GM21619 (cell line): ENCODE measurements around the gene HIF1A.

ENCODE experiments used
- ATAC-seq: cut with Tn5 transposase; IDR thresholded peaks from one replicate; pipeline ENCODE4 v1.9.1; 2021; ENCODE audit not compliant: unreplicated experiment

The HIF1A gene

DNA sequence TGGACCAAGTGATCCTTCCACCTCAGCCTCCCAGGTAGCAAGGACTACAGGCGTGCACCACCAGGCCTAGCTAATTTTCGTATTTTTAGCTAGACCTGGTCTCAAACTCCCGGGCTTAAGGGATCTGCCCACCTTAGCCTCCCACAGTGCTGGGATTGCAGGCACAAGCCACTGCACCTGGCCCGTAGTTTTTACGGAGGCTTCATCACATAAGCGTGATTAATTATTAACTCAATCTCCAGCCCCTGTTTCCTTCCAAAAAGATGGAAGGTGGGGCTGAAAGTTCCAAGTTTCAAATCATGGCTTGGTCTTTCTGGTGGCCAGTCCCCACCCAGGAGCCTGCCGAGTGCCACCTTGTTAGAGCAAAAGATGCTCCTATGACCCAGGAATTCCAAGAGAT, 22.5 kb upstream of the HIF1A start:
- no peak for ATAC-seq

GRCh38 chr14:61673305-61673704, 22.0 kb upstream of the HIF1A start:
- ATAC-seq = no peak

GRCh38 chr14:61675291-61675690, 20.0 kb upstream of the HIF1A start:
- ATAC-seq = no peak

DNA sequence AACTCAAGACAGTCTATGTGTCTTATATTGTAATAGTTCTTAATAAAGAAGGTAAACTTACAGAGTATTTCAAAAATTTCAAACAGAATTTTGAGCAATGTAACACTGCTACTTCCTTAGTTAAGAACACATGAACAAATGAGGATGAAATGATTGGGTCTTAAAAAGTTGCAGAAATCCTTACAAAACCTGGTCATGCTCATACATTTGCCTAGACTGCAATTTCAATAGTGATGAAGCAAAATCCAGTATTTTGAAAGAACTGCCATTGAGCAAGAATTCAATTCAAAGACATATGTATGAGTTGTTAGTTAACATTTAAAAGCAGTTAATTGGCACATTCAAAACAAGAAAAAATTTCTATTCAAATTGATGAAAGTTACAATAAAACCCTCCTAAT, 17.8 kb upstream of the HIF1A start:
- no peak for ATAC-seq

GRCh38 chr14:61678975-61679374, 16.3 kb upstream of the HIF1A start:
- ATAC-seq = no peak

GRCh38 chr14:61681413-61681812, 13.9 kb upstream of the HIF1A start:
- ATAC-seq = no peak

- no peak for ATAC-seq
Measured at GRCh38 chr14:61683108-61683507, 12.2 kb upstream of the HIF1A start.

DNA sequence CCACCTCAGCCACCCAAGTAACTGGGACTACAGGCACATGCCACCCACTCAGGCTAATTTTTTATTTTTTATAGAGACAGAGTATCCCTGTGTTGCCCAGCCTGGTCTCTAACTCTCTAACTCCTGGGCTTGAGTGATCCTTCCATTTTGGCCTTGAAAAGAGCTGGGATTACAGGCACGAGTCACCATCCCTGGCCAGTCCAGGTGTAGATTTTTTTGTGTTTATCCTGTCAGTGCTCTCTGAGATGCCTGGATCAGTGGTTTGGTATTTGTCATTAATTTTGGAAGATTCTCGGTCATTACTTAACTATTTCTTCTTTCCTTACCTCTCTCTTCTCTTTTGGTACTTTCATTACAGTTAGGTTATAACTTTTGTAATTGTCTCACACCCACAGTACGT, 5.3 kb upstream of the HIF1A start:
- ATAC-seq = no peak

DNA sequence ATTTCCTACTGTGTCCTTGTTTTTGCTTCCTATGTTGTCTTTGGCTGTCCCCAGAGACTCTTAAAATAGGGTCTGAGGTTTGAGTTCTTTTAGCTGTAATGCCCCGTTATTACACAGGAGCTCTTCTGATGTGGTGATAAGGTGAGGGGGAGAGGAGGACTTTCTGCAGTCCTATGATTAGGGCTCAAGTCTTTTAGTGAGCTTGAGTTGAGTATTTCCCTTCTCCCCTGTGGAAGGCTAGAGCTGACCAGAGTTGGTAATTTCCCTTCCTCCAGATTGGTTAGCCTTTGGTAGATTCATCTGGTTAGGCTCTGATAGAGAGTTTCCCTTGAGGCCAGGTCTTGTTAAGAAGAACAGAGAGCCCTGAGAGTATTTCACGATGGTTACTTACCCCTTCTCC, 4.3 kb upstream of the HIF1A start:
- no peak for ATAC-seq

- ATAC-seq = no peak
Measured at GRCh38 chr14:61691495-61691894, 3.8 kb upstream of the HIF1A start.

GRCh38 chr14:61694039-61694438, 1.3 kb upstream of the HIF1A start:
- ATAC-seq = no peak

GRCh38 chr14:61695695-61696527, 598 bp downstream of the HIF1A start:
- ATAC-seq = peak; percentile 9

DNA sequence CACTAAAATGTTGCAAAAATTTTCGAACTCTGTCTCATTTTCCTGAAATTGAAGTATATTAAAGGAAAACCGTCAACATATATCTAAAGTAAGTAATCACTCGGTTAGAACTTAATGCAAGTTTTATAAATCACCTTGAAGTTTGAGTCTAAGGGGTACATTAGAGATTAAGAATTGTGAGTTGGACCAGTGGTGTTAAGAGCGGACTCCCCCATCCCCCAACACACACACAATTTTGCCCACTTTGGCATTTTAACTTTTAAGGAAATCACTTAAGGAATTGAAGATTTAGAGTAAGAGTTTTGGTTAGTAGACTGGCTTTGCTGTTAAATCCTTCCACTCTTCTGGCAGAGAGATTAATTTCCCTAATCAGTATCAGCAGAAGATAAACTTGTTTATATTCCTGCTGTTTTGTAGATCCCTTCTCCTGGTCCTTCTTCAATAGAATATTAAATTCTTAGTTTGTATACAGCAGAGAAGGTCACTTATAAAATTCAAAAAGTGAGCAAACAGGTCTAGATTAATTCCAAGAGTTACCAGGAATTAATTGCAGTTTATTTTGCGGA, 1.5 kb downstream of the HIF1A start:
- no peak for ATAC-seq

GRCh38 chr14:61698206-61698980, 3.1 kb downstream of the HIF1A start:
- ATAC-seq = no peak

DNA sequence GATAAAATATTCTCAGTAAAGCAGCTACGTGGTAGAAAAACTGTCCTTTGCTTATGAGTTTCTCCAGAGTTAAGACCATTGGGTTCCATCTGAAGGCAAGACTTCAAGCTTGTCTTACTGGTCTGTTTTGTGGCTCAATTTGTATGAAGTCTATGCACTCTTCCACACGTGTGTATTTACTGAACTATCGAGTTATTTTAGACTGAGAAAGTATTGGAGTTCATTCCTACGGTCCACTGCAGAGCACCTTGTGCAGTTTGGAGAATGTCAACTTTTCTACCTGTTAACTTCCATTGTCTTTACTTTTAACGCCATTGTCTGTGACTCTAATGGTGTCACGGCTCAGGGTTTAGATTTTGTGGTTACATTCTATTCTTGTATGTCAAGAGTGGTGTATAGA, 3.7 kb downstream of the HIF1A start:
- ATAC-seq = no peak

DNA sequence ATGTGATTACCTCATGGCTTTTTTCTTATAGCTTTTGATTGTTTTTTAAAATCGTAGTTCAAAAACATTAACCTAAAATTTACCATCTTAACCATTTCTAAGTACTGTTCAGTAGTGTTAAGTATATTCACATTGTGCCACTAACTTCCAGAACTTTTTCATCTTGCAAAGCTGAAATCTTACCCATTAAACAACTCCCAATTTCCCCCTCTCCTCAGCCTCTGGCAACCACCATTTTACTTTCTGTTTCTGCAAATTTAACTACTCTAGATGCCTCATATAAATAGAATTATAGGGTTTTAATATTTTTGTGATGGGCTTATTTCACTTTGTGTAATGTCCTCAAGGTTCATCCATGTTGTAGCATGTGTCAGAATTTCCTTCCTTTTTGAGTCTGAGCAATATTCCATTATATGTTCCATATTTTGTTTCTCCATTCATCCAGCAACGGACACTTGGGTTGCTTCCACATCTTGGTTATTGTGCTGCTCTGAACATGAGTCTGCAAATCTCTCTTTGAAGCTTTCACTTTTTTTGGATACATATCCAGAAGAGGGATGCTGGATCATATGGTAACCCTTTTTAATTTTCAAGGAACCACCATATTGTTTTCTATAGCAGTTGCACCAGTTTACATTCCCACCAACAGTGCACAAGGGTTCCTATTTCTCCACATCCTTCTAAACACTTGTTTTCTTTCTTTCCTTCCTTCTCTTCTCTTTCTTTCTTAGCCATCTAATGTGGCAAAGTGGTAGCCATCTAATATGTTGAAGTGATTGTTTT, 5.0 kb downstream of the HIF1A start:
- no peak for ATAC-seq

- ATAC-seq = no peak
Measured at GRCh38 chr14:61701946-61702345, 6.6 kb downstream of the HIF1A start.

DNA sequence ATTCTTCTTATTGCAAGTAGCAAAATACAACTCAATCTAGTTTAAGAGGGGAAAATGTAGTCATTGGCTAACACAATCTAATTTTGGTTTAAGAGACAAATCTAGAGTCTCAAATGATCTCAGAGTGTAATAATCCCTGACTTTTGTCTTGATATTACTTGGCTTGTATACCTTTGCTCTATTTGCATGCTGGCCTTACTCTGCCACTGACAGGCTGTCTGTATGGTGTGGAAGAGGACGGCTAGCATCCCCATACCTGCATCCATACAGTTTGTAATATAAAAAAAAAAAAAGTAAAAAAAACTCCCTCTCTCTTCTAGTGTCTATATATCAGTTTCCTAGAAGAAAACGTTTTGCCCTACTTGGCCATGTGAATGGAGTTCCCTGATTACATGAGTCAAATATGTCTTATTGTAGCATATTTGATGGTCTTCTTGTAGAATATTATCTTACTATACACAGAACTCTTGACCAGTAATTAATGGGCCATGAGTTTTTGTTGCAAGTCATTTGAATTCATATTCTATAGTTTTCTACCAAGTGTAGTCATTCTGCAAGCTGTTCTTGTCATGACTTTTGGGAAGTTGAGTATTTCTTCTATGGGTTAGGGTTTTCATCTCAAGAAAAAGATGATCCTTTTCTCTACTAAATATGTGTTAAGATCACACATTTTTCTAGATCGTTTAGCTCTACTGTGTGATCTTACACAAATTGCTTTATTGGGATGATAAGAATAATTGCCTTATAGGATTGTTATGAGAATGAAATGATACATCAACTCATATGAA, 8.2 kb downstream of the HIF1A start:
- ATAC-seq = no peak

- no peak for ATAC-seq
Measured at GRCh38 chr14:61704554-61704953, 9.2 kb downstream of the HIF1A start.

DNA sequence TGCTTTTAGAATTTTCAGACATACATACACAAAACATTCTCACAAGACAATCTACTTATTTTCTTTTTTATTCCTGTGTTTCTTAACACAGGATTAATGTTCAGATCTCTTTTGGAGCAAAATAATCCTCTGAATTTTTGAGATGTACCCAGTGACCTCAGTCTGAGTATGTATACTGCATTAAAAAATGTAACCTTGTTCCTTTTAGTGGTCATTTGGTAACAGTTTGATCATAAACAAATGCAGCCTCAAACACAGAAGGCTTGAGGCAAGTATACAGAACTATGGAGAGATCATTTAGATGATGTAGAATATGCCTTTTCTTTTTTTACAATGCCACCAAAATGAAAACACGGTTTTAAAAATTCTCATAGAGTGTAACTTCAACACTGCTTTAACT, 9.7 kb downstream of the HIF1A start:
- no peak for ATAC-seq
